LNCAP (cell line): ENCODE data around the gene ACOX3.

ENCODE experiments used
- TF ChIP-seq, protein P1 (sequence below): fragments of 450-650 bp; IDR thresholded peaks from 2 replicates; pipeline ENCODE4 v1.5.1; 2017; ENCODE audit warnings: mild to moderate bottlenecking

The ACOX3 gene

DNA sequence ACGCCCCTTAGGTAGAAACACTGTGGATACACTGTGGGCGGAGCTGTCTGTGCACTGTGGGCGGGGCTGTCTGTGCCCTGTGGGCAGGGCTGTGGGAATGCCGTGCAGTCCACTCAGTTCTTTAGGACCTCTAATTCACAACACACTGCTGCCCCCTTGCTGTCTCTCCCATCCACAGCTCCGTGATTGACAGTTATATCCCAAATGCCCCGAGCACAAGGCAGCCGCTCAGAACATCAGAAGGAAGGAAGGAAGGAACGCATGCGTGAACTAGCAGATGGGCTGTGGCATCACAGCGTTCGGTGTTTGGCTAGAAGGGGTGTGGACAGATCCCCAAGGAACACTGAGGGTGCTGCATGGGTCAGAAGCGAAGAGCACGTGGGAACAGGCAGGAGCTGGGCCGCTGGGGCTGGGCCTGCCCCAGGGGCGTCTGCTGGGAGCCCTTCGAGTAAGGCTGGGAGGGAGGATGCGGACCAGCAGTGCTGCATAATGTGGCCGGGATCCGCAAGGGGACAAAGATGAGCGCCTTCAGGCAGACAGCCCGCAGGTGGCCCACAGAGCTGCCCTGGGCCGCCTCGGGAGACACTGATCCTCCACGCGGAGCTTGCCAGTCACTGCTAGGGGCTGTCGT lies 29.8 kb downstream of the ACOX3 start:
- TF ChIP-seq, protein P1, sequence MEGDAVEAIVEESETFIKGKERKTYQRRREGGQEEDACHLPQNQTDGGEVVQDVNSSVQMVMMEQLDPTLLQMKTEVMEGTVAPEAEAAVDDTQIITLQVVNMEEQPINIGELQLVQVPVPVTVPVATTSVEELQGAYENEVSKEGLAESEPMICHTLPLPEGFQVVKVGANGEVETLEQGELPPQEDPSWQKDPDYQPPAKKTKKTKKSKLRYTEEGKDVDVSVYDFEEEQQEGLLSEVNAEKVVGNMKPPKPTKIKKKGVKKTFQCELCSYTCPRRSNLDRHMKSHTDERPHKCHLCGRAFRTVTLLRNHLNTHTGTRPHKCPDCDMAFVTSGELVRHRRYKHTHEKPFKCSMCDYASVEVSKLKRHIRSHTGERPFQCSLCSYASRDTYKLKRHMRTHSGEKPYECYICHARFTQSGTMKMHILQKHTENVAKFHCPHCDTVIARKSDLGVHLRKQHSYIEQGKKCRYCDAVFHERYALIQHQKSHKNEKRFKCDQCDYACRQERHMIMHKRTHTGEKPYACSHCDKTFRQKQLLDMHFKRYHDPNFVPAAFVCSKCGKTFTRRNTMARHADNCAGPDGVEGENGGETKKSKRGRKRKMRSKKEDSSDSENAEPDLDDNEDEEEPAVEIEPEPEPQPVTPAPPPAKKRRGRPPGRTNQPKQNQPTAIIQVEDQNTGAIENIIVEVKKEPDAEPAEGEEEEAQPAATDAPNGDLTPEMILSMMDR, result peak; percentile 50; the same call in 1 of the 2 replicates

DNA sequence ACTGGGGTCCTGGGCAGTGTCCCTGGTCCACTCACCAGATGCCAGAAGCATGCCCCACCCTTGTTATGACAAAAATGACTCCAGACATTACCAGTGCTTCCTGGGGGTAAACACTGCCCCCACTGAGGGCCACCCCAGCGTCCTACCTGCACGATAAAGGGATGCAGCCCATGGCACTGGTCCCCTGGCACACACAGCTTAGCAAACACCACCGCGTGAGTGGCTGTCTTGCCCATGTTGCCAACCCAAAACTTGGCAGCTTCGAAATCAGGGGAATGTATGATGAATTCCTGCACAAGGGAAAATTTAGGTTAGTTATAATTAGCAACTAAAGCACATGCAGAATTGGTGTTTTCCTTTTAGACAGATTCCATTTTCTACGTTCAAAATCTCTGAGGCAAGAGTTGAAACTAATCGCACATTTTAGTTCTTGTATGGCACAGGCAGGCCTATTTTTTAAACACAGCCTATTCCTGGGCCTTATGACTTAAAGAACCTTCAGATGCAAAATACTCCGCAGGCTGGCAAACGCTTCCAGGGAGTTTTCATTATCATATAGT lies 30.4 kb downstream of the ACOX3 start:
- TF ChIP-seq, protein P1, result no peak

DNA sequence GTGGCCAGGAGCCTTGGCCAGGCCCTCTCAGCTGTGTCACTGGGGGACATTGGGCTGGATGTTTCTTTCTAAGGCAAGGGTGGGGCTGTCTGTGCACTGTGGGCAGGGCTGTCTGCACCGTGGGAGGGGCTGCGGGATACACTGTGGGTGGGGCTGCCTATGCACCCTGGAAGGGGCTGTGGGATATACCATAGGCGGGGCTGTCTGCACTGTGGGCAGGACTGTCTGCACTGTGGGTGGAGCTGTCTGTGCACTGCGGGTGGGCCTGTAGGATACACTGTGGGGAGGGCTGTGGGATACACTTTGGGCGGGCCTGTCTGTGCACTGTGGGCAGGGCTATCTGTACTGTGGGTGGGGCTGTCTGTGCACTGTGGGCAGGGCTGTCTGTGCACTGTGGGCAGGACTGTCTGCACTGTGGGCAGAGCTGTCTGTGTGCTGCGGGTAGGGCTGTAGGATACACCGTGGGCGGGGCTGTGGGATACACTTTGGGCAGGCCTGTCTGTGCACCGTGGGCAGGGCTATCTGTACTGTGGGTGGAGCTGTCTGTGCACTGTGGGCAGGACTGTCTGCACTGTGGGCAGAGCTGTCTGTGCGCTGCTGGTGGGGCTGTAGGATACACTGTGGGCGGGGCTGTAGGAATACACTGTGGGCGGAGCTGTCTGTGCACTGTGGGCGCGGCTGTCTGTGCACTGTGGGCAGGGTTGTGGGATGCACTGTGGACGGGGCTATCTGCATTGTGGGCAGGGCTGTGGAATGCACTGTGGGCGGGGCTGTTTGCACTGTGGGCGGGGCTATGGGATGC lies 31.1 kb downstream of the ACOX3 start:
- TF ChIP-seq, protein P1, result no peak

DNA sequence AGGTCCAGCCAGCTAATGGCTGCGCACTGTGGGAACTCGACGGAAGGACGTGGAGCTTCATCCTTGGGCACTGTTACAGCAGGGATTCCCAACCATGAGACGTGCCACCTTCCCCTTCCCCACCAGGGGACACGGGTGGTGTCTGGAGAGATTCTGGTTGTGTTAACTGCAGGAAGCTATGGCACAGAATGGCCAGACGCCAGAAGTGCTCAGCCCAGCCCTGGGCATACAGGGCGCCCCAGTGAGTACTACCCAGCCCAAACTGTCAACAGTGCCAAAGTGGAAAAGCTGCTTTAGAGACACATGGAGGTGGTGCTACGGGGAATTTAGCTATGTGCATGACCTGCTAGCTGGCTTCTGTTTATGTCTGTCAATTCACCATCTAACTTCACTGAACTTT lies 32.8 kb downstream of the ACOX3 start:
- TF ChIP-seq, protein P1, result no peak

DNA sequence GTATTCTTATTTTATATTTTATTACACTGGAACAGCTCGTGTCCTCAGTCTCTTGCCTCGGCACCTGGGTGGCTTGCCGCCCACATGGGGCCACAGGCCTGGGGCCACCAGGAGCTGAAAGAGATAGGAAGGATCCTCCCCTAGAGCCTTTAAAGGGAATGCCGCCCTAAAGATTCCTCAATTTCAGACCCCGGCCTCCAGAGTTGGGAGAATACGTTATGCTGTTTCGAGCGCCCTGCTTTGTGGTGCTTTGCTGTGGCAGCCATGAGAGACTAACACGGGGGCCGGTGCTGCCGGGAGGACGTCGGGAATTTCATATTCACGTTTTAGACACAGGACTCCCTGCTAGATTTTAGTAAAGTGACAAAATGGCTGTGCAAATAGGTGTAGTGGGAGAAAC lies 33.2 kb downstream of the ACOX3 start:
- TF ChIP-seq, protein P1, result no peak

DNA sequence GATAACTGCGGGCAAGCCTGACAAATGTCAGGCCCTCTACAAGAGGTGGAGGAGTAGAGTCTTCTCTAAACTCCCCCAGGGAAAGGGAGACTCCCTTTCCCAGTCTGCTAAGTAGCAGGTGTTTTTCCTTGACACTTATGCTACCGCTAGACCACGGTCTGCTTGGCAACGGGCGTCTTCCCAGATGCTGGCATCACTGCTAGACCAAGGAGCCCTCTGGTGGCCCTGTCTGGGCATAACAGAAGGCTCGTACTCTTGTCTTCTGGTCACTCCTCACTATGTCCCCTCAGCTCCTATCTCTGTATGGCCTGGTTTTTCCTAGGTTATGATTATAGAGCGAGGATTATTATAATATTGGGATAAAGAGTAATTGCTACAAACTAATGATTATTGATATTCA lies 33.6 kb downstream of the ACOX3 start:
- TF ChIP-seq, protein P1, result peak; percentile 53

DNA sequence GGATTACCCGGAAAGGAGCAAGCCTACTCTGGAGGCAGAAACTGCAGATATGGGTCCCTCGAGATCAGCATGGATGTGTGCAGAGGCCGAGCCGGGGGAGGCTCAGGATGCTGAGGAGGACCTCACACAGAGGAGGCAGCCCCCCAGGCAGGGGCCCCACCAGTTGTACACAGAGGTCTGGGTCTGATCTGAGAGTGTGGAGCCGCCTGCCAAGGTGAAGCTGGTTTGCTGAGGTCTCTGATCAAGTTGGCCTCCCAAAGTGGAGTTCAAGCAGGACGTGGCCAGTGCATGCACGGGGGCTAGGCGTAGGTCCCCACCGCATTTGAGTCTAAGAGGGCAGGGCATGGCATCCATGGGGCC lies 35.0 kb downstream of the ACOX3 start:
- TF ChIP-seq, protein P1, result no peak
